Measurements from ENCODE around the gene SPEG.
"Not testable (repeated sequence)": the region's sequence is repeated elsewhere in the genome, so short reads cannot be mapped to it uniquely, and the experiment has no call there.

SPEG gene

DNA sequence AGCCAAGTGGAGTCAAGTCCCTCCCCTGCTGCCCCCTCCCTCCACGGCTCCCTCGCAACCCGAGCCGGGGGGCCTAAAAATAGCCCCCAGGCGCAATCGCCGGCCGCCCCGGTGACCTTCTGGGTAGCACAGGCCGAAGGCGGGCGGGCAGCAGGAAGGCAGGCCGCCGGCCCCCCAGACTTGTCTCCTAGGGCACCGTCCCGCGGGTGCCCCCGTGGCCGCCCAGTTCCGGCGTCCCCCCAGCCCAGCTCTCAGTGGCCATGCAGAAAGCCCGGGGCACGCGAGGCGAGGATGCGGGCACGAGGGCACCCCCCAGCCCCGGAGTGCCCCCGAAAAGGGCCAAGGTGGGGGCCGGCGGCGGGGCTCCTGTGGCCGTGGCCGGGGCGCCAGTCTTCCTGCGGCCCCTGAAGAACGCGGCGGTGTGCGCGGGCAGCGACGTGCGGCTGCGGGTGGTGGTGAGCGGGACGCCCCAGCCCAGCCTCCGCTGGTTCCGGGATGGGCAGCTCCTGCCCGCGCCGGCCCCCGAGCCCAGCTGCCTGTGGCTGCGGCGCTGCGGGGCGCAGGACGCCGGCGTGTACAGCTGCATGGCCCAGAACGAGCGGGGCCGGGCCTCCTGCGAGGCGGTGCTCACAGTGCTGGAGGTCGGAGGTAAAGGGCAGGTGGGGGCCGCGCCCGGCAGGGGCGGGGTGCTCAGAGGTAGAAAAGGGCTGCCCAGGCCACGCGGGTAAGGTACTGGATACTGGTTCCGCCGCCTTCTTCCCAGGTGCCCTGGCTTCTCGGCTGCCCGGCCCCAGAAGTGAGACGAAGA lies at the start of gene SPEG:
TSS of gene SPEG (plus strand) at position 126 of the 808 bp plus-strand sequence. CDS start at position 261, 135 bp downstream.
- peak in 2 of 10 donors; percentile 71 to 90 for DNase-seq
- intact Hi-C loops (cut with DNase I) = no loop called here

DNA sequence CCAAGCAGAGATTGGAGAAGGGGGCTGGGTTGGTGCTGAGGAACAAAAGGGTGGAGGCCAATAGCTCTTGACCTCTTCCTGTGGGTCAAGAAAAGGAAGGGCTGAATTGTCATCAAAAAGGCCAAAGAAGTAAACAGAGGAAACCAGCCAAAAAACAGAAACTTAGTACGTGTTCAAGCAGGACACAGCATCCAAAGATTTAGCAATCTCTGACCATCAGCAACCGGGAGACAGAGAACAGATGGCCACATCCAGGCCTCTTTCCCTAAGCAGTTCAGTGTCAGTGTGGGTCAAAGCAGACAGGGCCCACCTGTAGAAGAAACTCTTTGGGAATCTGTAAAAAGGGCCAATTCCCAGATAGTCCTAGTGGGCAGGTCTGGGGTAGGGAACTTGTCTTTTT lies 49.8 kb upstream of the SPEG start:
- intact Hi-C loops (cut with DNase I) = loop anchor here (5.0 to 10.0 kb wide), 3 partner anchors 108 to 157 kb away; partner anchors contain the start of genes CHPF, DNAJB2 and TMEM198
- DNase-seq = no peak

DNA sequence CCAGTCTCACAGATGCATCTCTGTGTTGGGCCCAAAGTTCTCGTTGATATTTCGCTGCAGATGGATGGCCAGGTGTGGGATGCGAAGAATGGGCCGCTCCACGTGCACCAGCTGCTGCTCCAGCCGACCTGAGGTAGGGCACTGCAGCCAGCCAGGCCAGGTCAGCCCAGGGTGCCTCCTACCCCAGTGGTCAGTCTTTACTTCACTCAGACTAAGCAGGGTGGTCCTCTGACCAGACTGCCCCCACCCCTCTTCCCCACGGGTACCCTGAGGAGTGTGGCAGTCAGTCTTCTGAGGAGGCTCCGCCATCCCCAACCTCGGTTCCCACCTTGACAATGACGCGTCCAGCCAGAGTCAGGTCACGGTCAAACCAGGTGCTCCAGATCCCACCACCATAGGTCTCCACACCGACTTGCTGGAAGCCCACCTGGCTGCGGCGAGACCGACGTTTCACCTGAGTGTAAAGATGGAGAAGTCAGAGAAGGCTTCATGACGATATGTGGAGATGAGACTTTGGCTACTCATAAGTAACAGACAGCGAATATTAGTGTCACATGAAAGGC lies 48.6 kb upstream of the SPEG start:
- intact Hi-C loops (cut with DNase I) = loop anchor here (5.0 to 10.0 kb wide), 3 partner anchors 109 to 156 kb away; partner anchors contain the start of genes CHPF, DNAJB2 and TMEM198

DNA sequence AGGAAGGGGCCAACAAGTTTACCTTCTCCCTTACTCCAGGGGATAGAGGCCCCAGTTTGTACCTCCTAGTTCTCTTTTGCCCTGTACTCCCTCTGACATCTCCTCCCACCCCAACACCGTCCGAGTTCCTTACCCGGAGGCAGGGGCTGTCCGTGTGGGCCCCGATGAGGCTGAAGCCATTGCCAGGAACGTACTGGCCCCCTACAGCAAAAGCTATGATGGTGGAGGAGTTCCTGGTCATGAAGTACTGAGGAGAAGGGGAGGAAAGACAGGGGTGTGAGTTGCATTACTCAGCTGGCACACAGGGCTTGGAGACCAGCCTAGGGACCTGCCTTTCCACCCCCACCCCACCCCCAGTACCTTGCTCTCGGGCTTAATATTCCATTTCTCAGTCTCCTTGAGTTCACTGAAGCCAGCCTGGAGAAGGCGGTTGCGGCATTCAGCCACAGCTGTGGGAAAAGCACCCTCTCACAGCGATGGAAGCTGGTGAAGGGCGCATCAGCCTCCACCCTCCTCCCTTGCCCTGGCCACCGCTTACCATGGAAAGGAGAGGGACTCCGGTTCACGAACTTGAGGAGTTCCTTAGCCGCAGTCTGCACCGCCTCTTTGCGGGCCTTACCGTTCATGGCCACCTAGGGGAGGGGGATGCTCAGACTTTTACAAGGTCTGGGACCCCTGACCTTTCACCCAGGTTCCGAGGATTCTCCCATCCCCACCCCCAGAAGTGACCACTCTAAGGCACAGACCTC lies 47.9 kb upstream of the SPEG start:
- no peak for DNase-seq

More for the DNA sequence above, 48.6 kb upstream of the SPEG start:
- no peak for DNase-seq

DNA sequence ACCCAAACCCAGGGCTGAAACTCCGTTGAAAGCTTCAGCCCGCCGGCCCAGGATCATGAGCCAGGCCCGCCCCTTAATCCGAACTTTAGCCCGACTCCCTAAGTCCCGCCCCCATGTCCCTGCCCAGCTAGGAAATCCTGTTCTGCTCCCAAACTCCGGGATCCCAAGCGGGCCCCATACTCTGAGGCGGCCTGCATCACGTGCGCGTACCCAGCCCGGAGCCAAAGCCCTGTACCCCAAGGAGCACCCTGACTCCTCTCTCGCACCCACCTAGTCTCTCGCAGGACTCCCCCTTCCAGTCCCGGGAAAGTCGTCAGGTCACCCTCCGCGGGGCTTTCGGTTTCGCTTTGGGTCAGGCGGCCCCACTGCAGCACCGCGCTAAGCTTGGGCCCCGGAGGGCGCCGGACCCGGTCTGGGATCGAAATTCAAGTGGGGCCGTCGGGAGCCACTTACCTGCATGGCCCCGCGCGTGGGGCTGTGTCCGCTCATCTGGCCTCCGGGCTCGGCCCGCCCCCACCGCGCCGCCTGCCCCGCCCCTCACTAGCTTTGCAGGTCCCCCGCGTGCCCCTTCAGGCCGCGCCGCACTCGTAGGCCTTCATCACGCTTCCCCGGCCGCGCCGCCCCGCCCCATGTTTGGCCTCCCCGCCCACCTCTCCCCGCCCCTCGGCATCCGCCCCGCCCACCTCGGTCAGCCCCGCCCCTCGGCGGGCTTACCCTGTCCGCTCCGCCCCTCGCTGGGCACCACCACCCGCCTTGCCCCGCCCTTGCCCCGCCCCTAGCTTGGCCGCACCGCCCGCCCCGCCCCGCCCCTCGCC lies 47.1 kb upstream of the SPEG start, which contains the start of gene DNPEP:
TSS of gene DNPEP (minus strand) at position 607 of the 815 bp plus-strand sequence. CDS start at position 489, 118 bp downstream.
- peak; percentile 87 to 99 (median 94) for DNase-seq
- intact Hi-C loops (cut with DNase I) = loop anchor here (5.0 to 10.0 kb wide), 3 partner anchors 110 to 155 kb away; partner anchors contain the start of genes CHPF, DNAJB2 and TMEM198

More for the DNA sequence above, 47.9 kb upstream of the SPEG start:
- intact Hi-C loops (cut with DNase I) = loop anchor here (5.0 to 10.0 kb wide), 3 partner anchors 109 to 156 kb away; partner anchors contain the start of genes CHPF, DNAJB2 and TMEM198

DNA sequence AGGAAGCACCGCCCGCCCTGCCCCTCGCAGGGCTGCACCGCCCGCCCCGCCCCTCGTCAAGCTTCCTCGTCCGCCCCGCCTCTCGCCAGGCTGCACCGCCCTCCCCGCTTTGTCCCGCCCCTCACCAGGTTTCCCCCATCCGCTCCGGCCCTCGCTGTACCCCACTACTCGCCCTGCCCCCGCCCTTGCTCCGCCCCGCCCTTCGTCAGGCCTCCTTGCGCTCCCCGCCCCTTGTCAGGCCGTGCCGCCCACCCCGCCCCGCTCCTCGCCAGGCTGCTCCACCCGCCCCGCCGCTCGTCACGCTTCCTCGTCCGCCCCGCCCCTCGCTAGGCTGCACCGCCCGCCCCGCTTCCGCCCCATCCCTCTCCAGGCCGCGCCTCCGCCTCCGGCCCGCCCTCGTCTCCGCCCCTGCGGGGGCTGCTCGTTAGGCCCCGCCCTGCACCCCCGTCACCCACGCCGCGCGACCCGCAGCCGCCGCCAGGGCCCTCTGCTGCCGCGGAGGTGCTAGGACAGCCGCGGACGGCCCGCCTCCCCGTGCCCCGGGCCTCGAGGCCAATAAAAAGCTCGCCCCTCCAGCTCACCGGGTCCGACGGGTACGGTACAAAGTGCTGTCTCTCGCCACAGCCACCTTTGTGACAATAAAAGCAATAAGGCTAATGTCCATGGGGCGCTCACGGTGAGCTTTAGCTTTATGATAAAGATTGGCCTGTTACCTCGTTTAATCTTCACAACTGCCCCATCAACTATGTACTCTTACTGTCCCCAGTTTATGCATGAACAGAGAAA lies 46.3 kb upstream of the SPEG start:
- peak; percentile 95 to 100 (median 98) for DNase-seq
- intact Hi-C loops (cut with DNase I) = loop anchor here (5.0 to 10.0 kb wide), 3 partner anchors 111 to 154 kb away; partner anchors contain the start of genes CHPF, DNAJB2 and TMEM198

DNA sequence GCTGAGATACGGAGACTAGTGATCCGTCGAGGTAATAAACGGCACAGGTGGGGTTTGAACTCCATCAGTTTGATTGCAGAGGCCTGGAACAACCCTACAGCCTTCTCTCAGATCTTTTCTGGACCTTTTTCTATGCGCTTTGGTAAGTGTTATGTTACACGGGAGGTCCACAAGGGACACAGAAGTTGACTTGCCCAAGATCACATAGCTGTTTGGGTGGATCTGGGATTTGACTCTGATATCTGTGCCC lies 45.8 kb upstream of the SPEG start:
- intact Hi-C loops (cut with DNase I) = loop anchor here (5.0 to 10.0 kb wide), 3 partner anchors 112 to 154 kb away; partner anchors contain the start of genes CHPF, DNAJB2 and TMEM198
- DNase-seq = no peak

DNA sequence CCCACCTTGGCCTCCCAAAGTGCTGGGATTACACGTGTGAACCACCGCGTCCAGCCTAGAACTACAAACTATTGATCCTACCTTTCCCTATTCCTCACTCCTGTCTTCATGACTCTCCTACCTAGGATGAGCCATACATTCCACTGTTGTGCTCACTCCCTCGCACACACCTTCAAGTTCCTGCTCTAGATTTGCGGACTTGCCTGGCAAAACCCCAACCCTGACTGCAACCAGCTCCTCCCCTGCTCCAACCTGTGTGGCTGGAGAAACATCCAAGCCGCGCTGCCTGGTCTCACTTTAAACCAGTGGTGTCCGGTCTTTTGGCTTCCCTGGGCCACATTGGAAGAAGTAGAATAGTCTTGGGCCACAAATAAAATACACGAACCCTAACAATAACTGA lies 41.9 kb upstream of the SPEG start:
- intact Hi-C loops (cut with DNase I) = no loop called here
- peak in 1 of 10 donors; percentile 39 for DNase-seq

DNA sequence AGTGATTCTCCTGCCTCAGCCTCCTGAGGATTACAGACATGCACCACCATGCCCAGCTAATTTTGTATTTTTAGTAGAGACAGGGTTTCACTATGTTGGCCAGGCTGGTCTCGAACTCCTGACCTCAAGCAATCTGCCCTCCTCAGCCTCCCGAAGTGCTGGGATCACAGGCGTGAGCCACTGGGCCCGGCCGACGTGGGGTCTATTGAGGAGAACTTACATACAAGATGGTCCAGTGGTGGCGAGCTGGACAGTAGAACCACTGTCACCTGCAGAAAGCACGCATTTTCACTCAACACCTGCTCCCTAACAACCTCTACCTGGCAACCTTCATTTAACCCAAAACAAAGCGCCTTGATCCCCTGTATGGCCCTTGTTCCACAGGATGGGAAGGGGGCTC lies 39.6 kb upstream of the SPEG start:
- intact Hi-C loops (cut with DNase I) = not testable (repeated sequence)
- peak in 1 of 10 donors; percentile 22 for DNase-seq

DNA sequence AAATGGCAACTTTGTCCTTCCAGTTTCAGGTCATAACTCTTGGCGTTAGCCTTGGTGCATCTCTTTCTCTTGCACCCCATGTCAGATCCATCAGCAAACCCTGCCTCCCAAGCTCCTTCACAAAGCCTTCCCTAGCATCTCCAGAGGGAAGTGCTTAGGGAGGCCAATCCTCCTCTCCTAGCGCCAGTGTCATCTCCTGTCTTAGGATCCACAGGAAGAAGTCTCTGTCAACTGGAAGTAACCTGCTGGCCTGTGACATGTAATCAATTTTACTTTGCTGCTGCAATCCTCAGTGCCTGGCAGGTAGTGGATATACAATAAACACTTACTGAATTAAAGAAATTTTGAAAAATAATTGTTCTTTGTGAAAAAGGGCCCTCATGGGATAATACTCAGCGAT lies 39.0 kb upstream of the SPEG start:
- intact Hi-C loops (cut with DNase I) = no loop called here
- DNase-seq = no peak

DNA sequence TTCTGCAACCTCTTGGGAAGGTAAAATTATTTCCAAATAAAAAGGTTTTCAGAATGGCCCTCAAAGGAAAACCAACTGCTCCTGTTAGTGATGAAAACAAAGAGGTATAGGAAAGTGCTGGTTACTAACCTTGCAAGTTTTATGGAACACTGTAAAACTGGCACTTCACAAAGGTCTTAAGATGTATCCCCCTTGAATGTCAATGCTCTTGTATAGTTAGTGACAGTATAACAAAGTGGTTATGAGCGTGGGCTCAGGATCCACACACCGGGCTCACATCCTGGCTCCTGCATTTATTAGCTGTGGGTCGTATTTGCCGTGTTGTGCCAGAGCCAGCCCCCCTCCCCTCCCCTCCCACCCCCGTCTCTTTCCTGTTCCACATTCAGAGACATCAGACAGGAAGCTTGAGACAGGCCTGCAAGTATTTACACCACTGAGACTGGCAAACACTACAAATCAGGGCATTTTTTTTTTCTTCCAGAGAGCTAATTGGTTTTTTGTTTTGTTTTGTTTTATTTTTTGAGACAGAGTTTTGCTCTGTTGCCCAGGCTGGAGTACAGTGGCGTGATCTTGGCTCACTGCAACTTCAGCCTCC lies 37.7 kb upstream of the SPEG start:
- intact Hi-C loops (cut with DNase I) = no loop called here
- peak in 1 of 10 donors; percentile 6 for DNase-seq

DNA sequence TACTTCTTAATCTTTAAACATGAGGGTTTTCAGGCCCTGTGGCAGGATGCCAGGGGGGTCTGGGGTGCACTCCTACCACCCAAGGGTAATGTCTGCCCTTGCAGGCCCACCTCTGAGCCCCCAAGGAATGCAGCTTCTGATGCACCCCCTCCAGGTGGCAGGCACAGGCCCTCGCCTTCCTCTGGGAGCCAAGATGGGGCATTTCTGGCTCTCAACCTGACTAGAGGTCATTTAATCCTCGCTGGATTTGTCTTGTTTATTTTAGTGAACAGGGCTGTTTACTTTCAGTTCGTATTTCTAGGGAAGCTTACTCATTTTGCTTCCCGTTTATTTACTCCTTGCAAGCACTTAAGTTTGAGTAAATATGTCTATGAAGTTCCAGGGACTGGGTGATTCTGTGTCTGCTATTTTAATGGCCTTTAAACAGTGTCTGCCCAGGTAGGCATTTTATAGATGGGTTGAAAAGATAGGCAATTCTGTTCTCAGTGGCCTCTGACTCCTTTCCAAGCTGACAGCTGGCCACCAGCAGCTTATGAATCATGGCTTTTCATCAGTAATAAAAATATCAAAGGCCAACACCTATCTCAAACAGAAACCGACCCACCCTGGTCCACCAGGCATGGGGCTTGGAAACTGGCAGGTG lies 35.8 kb upstream of the SPEG start:
- peak in 1 of 10 donors; percentile 61 for DNase-seq
- intact Hi-C loops (cut with DNase I) = no loop called here

DNA sequence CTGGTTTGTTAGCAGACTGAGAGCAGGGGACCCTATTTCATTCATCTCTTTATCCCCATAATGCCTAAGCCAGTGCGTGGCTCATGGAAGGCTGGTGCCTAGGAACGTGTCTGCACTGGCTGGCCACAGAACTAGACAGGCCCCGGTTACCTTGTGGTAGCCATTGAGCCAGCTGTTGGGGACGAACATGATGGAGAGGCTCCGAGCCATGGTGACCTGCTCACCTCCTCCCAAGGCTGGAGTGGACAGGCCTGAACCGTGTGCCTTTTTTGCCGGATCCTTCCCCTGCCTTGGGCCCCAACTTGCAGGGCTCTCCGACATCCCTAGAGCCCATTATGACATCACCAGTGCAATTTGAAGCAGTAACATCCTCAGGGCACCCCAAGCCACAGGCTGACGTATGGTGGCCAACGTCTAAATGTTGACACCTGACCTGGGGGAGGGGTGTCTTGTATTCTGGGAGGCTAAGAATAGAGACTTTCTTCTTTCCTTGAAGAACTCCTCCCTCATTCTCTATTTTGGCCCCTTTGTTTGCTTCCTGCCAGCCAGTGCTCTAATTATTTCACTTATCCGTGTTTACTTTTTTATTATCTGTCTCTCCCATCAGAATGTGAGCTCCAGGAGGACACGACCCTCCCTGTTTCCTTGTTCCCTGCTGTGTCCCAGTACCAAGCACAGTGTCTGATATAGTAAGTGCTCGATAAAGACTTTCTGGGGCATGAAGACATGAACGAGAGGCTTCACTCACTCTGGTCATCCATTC lies 34.7 kb upstream of the SPEG start:
- no peak for DNase-seq

DNA sequence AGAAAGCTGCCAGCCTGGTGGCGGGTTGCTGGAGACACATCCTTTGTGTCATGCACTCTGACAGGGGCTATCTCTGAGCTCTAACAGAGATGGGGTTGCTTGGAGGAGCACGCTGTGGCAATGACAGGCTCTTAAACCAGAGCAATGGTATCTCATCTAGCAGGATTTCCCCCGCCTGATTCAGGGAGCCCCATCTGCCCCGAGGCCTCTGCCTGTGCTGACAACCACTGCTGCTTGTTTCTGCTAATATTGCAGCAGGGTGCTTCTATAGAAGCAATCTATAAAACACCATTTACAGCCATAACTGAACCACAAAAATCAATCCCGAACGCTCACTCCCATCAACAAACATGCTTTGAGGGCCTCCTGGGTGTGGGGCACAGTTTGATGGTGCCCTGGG lies 34.1 kb upstream of the SPEG start:
- intact Hi-C loops (cut with DNase I) = no loop called here
- no peak for DNase-seq

More for the DNA sequence above, 34.7 kb upstream of the SPEG start:
- intact Hi-C loops (cut with DNase I) = no loop called here

DNA sequence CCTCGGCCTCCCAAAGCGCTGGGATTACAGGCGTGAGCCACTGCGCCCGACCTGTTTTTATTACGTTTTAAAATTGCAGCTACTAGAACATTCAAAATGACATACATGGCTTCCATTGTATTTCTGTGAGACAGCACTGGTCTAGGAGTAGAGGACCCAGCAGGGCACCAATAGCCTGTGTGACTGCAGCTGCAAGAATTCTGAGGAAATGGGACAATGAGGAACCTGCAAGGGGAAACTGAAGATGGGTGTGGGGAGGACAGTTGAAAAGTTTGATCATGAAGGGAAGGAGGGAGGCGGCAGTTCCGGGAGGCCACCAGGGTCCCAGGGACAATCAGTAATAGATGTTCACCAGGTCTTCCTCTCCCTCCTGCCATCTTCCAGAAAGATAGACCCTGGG lies 33.0 kb upstream of the SPEG start:
- DNase-seq = peak in 1 of 10 donors; percentile 24
- intact Hi-C loops (cut with DNase I) = no loop called here

DNA sequence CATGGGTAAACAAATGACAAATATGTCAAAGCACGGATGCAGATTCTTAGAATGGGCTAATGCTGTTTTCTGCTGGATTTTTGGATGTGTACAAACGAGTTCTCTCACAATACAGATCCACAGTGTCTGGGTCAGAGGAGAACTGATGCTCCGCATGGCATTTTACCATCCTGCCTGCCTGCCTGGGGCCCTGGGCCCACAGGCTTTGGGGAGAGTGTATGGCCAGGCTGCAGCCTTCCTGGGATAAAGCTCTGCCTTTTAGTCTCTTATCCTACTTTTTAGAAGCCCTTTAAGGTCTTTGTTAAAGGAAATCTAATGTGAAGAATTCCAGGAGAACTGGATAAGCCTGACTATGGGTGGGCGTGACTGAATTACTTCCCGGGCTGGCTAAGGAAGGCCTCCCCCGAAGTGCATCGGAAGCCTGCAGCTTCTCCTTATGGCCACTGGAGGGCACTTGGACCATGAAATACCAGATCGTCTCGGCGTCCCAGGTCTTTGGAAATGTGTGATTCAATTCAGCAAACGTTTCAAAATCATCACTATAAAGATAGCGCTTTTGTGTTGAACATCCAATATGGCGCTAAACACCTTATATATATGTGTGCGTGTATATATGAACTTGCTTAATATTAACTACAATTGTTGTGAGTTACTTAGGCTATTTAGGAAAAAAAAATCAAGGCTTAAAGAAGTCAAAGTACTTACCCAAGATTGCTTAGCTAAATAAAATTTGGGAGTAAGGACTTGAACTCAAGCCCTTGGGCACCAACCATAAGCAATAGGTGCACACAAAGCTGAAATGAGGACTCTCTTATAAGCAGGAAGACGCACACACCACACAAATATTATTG lies 31.8 kb upstream of the SPEG start:
- DNase-seq = peak; percentile 34 to 94 (median 63)
- intact Hi-C loops (cut with DNase I) = loop anchor here (1.0 kb wide), 1 partner anchor 127 kb away; no protein-coding TSS in a partner anchor

Measured in posterior cingulate gyrus (tissue), 11 donors.